Caco-2 (cell line): ENCODE data around the gene ITPR3. TPM values are rescaled to one million over a fixed set of nuclear protein-coding genes. Genes with fewer than 3 reads are reported as not detected.
A peak's percentile ranks its signal among the peaks of the same experiment; 100 is the strongest.

Experiments used
- BruUV-seq: library from RNA; stranded (reverse); fragments of 400-500 nt; replicated peaks from 2 replicates; lab custom pipeline; 2021; lab: Mats Ljungman, UMichigan
- CTCF ChIA-PET: fragments of 300-600 bp; sonication (Branson Sonifier 250); formaldehyde crosslinking; loops from one replicate; lab custom pipeline; 2022; ENCODE audit warnings: antibody characterized with exemption; lab: Charles Lee
- POLR2A ChIA-PET: fragments of 300-600 bp; sonication (Branson Sonifier 250); formaldehyde crosslinking; loops from one replicate; lab custom pipeline; 2022; ENCODE audit warnings: antibody characterized with exemption; lab: Charles Lee
- DNase-seq, 2 experiments: peaks; one replicate each; pipeline versions ENCODE4 v3.0.0 to v3.0.0-alpha.2; 2020 to 2022
- H3K27me3 ChIP-seq: replicated peaks from 2 replicates; pipeline ENCODE4 v1.6.0; 2011; ENCODE audit warnings: low read length; ENCODE audit not compliant: control insufficient read depth, insufficient read depth
- H3K36me3 ChIP-seq: 2 replicates; pipeline ENCODE4 v1.5.1; 2011; ENCODE audit warnings: low read length; ENCODE audit not compliant: control insufficient read depth, insufficient read depth
- H3K4me1 ChIP-seq: fragments of 250-450 bp; sonication (Bioruptor Pico); 2 replicates; pipeline ENCODE4 v1.5.1; 2020; ENCODE audit warnings: mild to moderate bottlenecking
- H3K4me3 ChIP-seq: 2 replicates; pipeline ENCODE4 v1.5.1; 2011; ENCODE audit warnings: low read depth, mild to moderate bottlenecking, control low read depth, low read length
- H3K9me3 ChIP-seq: fragments of 250-450 bp; sonication (Bioruptor Pico); 2 replicates; pipeline ENCODE4 v1.5.1; 2020; ENCODE audit warnings: mild to moderate bottlenecking, moderate library complexity
- H3K27ac Mint-ChIP-seq: one replicate; pipeline ENCODE4 v1.8.0; 2022; ENCODE audit warnings: mixed read lengths; ENCODE audit not compliant: unreplicated experiment
- H3K27me3 Mint-ChIP-seq: one replicate; pipeline ENCODE4 v1.8.0; 2022; ENCODE audit warnings: mixed read lengths; ENCODE audit not compliant: insufficient read depth, unreplicated experiment
- H3K36me3 Mint-ChIP-seq: one replicate; pipeline ENCODE4 v1.8.0; 2022; ENCODE audit warnings: mild to moderate bottlenecking, mixed read lengths; ENCODE audit not compliant: insufficient read depth, unreplicated experiment
- H3K4me1 Mint-ChIP-seq: one replicate; pipeline ENCODE4 v1.8.0; 2022; ENCODE audit warnings: low read depth, mixed read lengths; ENCODE audit not compliant: unreplicated experiment
- H3K4me3 Mint-ChIP-seq: one replicate; pipeline ENCODE4 v1.8.0; 2022; ENCODE audit warnings: mild to moderate bottlenecking, moderate library complexity, mixed read lengths; ENCODE audit not compliant: unreplicated experiment
- H3K9me3 Mint-ChIP-seq: one replicate; pipeline ENCODE4 v1.8.0; 2022; ENCODE audit warnings: mixed read lengths; ENCODE audit not compliant: unreplicated experiment
- intact Hi-C: fragments of 100-400 bp; cut with micrococcal nuclease; formaldehyde crosslinking; loops from one replicate; pipeline ENCODE4 v1.10.0; 2022; ENCODE audit not compliant: unreplicated experiment
- total RNA-seq: library from RNA; stranded (reverse); gene quantifications from 2 replicates; pipeline ENCODE4 v1.2.3, GENCODE V29; 2022
- TF ChIP-seq, protein P1 (sequence below), 2 experiments: fragments of 200-600 bp in 1 of 2; IDR thresholded peaks; 1 replicate in 1 of 2; 2 replicates in 1 of 2; pipeline versions ENCODE4 v1.5.1 to v1.8.0; 2011 to 2022; ENCODE audit warnings: antibody characterized with exemption in 1 of 2, control low read depth in 1 of 2, inconsistent platforms in 1 of 2, low read depth in 1 of 2, low read length in 1 of 2, mild to moderate bottlenecking in 1 of 2, moderate library complexity in 1 of 2; ENCODE audit not compliant: insufficient read depth in 1 of 2, severe bottlenecking in 1 of 2, unreplicated experiment in 1 of 2

The ITPR3 gene
- total RNA-seq, 1 experiment from 2014 or later: 42.1 TPM

DNA sequence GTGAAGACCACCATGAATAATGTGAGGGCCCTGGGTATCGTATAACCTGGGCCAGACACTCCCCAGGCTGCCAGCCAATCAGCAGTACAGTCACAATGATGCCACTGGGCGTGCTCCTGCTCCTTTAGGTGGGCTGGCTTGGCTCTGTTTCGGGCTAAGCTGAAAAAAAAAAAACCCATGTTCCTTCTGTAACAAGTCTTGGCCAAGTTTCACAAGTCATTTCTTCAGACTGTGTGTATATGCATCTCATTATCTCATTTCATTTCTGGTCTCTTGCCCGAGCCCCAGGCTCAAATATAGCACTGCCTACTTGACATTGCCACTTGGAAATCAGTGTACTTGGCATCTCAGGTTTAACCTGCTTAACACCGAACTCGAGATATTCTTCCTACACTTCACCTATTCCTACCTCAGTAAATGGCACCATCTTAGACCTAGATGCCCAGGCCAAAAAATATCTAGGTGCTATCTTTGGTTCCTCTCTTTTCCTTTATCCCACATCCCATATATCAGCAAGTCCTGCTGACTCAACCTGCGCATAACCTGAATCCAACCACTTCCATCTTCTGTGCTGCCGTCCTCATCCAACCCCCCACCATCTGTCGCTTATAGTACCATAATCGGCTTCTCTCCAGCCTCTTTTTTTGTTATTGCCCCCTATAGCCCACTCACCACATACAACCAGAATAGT, 88.6 kb downstream of the ITPR3 start:
- intact Hi-C loops: no loop called here
- DNase-seq: no peak
- H3K4me3 Mint-ChIP-seq: peak overlapping the region; percentile 93

DNA sequence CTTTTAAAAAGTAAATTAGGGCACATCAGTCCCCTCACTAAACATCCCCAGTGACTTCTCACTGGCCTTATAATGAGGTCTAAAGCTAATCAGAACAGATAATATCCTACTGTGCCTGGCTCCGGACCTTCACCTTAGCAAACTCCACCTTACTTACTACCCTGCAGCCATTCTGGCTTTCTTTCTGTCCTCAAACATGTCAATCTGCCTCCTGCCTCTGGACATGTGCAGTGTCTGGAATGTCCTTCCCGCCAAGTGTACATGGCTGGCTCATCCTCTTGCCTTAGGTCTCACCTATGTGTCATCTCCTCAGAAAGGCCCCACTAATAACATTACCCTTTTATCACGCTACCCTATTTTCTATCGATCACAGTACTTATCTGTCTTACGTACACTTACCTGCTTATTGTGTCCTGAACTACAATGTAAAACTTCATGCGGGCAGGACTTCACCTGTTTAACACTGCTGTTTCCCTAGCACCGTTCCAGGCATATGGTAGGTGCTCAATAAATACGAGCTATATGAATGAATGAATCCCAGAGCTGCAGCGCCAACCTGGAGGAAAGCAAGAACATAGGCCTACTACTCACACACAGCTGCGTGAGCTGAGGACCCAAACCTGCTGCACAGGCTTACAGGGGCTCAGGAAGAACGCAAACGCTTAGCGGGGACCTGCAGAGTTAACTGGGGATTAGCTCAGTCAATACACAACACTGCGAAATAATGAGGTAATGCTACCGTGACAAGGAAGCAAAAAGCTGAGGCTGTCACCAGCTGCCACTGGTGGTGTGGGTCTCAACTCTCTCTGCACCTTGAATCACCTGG, 89.4 kb downstream of the ITPR3 start:
- Mint-ChIP-seq H3K4me1 (peaks cover 18% of the 10 kb centered on the region), H3K4me3 (peak overlapping the region; percentile 93), H3K27ac (peak overlapping the region; percentile 100), H3K27me3 (no peaks in the 10 kb centered on the region), H3K9me3 (no peaks in the 10 kb centered on the region), H3K36me3 (peaks cover 37% of the 10 kb centered on the region)
- intact Hi-C loops: loop anchor here (1.0 kb wide), 3 partner anchors 34 to 78 kb away; no protein-coding TSS in a partner anchor
- peak in 1 of 2 experiments; percentile 41 for DNase-seq
- Histone ChIP-seq H3K36me3 (no peaks in the 10 kb centered on the region; the same call in none of the 2 replicates), H3K27me3 (no peaks in the 10 kb centered on the region), H3K9me3 (no peaks in the 10 kb centered on the region), H3K4me3 (peak overlapping the region; percentile 68), H3K4me1 (peaks cover 10% of the 10 kb centered on the region)
- no TSS peak for BruUV-seq
- ChIA-PET POLR2A (interaction anchor here (0.5 to 1.9 kb wide), 11 partner anchors 12 to 739 kb away, joined by 3 to 15 read pairs (median 4); partner anchors contain the start of genes LEMD2 and ZBTB9), CTCF (interaction anchor here (0.6 to 2.0 kb wide), 14 partner anchors 9 to 256 kb away, joined by 3 to 40 read pairs (median 8); partner anchors contain the start of gene ZBTB9)
- TF ChIP-seq, protein P1, sequence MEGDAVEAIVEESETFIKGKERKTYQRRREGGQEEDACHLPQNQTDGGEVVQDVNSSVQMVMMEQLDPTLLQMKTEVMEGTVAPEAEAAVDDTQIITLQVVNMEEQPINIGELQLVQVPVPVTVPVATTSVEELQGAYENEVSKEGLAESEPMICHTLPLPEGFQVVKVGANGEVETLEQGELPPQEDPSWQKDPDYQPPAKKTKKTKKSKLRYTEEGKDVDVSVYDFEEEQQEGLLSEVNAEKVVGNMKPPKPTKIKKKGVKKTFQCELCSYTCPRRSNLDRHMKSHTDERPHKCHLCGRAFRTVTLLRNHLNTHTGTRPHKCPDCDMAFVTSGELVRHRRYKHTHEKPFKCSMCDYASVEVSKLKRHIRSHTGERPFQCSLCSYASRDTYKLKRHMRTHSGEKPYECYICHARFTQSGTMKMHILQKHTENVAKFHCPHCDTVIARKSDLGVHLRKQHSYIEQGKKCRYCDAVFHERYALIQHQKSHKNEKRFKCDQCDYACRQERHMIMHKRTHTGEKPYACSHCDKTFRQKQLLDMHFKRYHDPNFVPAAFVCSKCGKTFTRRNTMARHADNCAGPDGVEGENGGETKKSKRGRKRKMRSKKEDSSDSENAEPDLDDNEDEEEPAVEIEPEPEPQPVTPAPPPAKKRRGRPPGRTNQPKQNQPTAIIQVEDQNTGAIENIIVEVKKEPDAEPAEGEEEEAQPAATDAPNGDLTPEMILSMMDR (IDR thresholded peaks at IDR 0.05; ENCODE audit: insufficient read depth in 1 of 2, low read depth in 1 of 2, low read length in 1 of 2, severe bottlenecking in 1 of 2, unreplicated experiment in 1 of 2): no peak

More for the DNA sequence above, 88.6 kb downstream of the ITPR3 start:
- Mint-ChIP-seq H3K4me1 (peaks cover 18% of the 10 kb centered on the region), H3K27ac (peak overlapping the region; percentile 100), H3K9me3 (no peaks in the 10 kb centered on the region), H3K36me3 (peaks cover 44% of the 10 kb centered on the region), H3K27me3 (no peaks in the 10 kb centered on the region)
- TF ChIP-seq, protein P1 (IDR thresholded peaks at IDR 0.05; ENCODE audit: insufficient read depth in 1 of 2, low read depth in 1 of 2, low read length in 1 of 2, severe bottlenecking in 1 of 2, unreplicated experiment in 1 of 2): no peak
- H3K36me3 ChIP-seq: no peaks in the 10 kb centered on the region; the same call in none of the 2 replicates
- H3K27me3 ChIP-seq: no peaks in the 10 kb centered on the region
- no peak overlapping the region for H3K4me3 ChIP-seq
- ChIA-PET CTCF (interaction anchor here (0.7 to 1.1 kb wide), 2 partner anchors 9 to 102 kb away, joined by 3 read pairs; no protein-coding TSS in a partner anchor), POLR2A (no interaction called here)
- no peaks in the 10 kb centered on the region for H3K9me3 ChIP-seq
- BruUV-seq: no TSS peak
- H3K4me1 ChIP-seq: peaks cover 10% of the 10 kb centered on the region
